Stomach (tissue), 9 donors: ENCODE results near the gene CYP2W1. TPM values are rescaled to one million over a fixed set of nuclear protein-coding genes. Genes with fewer than 3 reads are reported as not detected.
A peak's percentile ranks its signal among the peaks of the same experiment; 100 is the strongest.

Experiments used
- DNase-seq, 2 donors: peaks; one replicate each; pipeline versions ENCODE4 v3.0.0 to v3.0.0-alpha.2; 2013 to 2019
- H3K27ac ChIP-seq, 5 donors: fragments of 200-600 bp in 4 of 5; sonication (generic) in 4 of 5; one replicate each; pipeline ENCODE4 v1.5.1; 2013 to 2019; ENCODE audit warnings: mild to moderate bottlenecking in 1 of 5, moderate library complexity in 1 of 5
- H3K27me3 ChIP-seq, 3 donors: fragments of 200-600 bp; sonication (generic); one replicate each; pipeline ENCODE4 v1.5.1; 2017 to 2019; ENCODE audit warnings: mixed run types in 1 of 3
- H3K36me3 ChIP-seq, 4 donors: fragments of 200-600 bp; sonication (generic); 1 replicate in 3 of 4; 2 replicates in 1 of 4; pipeline ENCODE4 v1.5.1; 2016 to 2019
- H3K4me1 ChIP-seq, 4 donors: fragments of 200-600 bp; sonication (generic); one replicate each; pipeline ENCODE4 v1.5.1; 2016 to 2019
- H3K4me3 ChIP-seq, 4 donors: fragments of 200-600 bp; sonication (generic) in 3 of 4; one replicate each; pipeline ENCODE4 v1.5.1; 2016 to 2019; ENCODE audit warnings: mild to moderate bottlenecking in 1 of 4
- H3K9me3 ChIP-seq, 4 donors: fragments of 200-600 bp; sonication (generic); one replicate each; pipeline ENCODE4 v1.5.1; 2016 to 2019
- CTCF ChIP-seq, 7 experiments: fragments of 450-650 bp in 4 of 7; fragments of 200-600 bp in 3 of 7; sonication (generic) in 3 of 7; IDR thresholded peaks; one replicate each; pipeline ENCODE4 v1.5.1; 2016 to 2019; ENCODE audit warnings: antibody characterized with exemption in 7 of 7, control low read depth in 2 of 7, mild to moderate bottlenecking in 1 of 7
- EP300 ChIP-seq: sonication (generic); formaldehyde crosslinking; IDR thresholded peaks from one replicate; pipeline ENCODE4 v1.6.1; 2017; ENCODE audit warnings: antibody characterized with exemption
- POLR2A ChIP-seq, 4 donors: fragments of 450-650 bp; IDR thresholded peaks; one replicate each; pipeline ENCODE4 v1.6.1; 2016; ENCODE audit warnings: antibody characterized with exemption in 4 of 4, control low read depth in 2 of 4, mild to moderate bottlenecking in 1 of 4, moderate library complexity in 1 of 4
- POLR2AphosphoS5 ChIP-seq, 3 donors: sonication (generic); formaldehyde crosslinking; IDR thresholded peaks; one replicate each; pipeline ENCODE4 v1.6.1; 2016; ENCODE audit warnings: antibody characterized with exemption in 3 of 3
- WGBS, 5 donors: extraction: QIAGEN DNeasy Blood & Tissue Kit in 3 of 5; methylation state at CpG; one replicate each; pipeline versions ENCODE4 v1.1.5 to v1.1.7; 2013 to 2018; 5-methylcytosine and 5-hydroxymethylcytosine counted together
- intact Hi-C: fragments of 100-400 bp; cut with DNase I; formaldehyde crosslinking; loops from one replicate; pipeline ENCODE4 v1.15.1; 2023; ENCODE audit warnings: low total_unique reads
- polyA plus RNA-seq, 3 donors: library from polyadenylated mRNA; stranded (reverse); fragments of 200-250 nt; gene quantifications; one replicate each; pipeline ENCODE4 v1.2.3, GENCODE V29; 2013
- total RNA-seq, 5 donors: library from RNA; depleted of rRNA; stranded (reverse); fragments of >200 nt; gene quantifications; one replicate each; pipeline versions ENCODE4 v1.1.0 to v1.2.3, GENCODE V29; 2014 to 2016
- donor health status: healthy with polysubstance abuse.
- donor health status: Bipolar disorder and iron deficiency.
- donor health status: healthy.

Gene CYP2W1
- total and polyA plus RNA-seq, 8 donors, result 0.31 to 7.0 (median 0.65) TPM; not detected in 5

GRCh38 chr7:1022356-1022755 lies 39.4 kb downstream of the CYP2W1 start:
- TF ChIP-seq EP300 (no peak), CTCF (IDR thresholded peaks at IDR 0.05) (no peak), POLR2A (IDR thresholded peaks at IDR 0.05) (no peak), POLR2AphosphoS5 (IDR thresholded peaks at IDR 0.05) (no peak)
- Histone ChIP-seq H3K27ac (no peak overlapping the region), H3K36me3 (peaks cover 6 to 79% (median 46%) of the 10 kb centered on the region in 4 donors), H3K27me3 (no peaks in the 10 kb centered on the region), H3K9me3 (no peaks in the 10 kb centered on the region), H3K4me3 (no peak overlapping the region), H3K4me1 (peaks cover 0 to 39% (median 28%) of the 10 kb centered on the region in 4 donors)
- DNase-seq, result no peak
- intact Hi-C loops, result no loop called here
- 94 to 97% (median 96%) methylated on average over 17 of the region's 17 CpGs for WGBS, 5 donors

- Histone ChIP-seq H3K27ac (no peak overlapping the region), H3K9me3 (no peaks in the 10 kb centered on the region), H3K4me1 (peaks cover 5 to 45% (median 33%) of the 10 kb centered on the region in 4 donors), H3K36me3 (peaks cover 6 to 73% (median 44%) of the 10 kb centered on the region in 4 donors), H3K27me3 (no peaks in the 10 kb centered on the region), H3K4me3 (no peak overlapping the region)
- TF ChIP-seq POLR2AphosphoS5 (IDR thresholded peaks at IDR 0.05) (no peak), CTCF (IDR thresholded peaks at IDR 0.05) (no peak), EP300 (no peak), POLR2A (IDR thresholded peaks at IDR 0.05) (no peak)
- DNase-seq, result no peak
- intact Hi-C loops, result no loop called here
- 84 to 96% (median 92%) methylated on average over 35 to 45 of the region's 45 CpGs for WGBS, 5 donors
Observed at GRCh38 chr7:1022801-1023465, 40.0 kb downstream of the CYP2W1 start.

- intact Hi-C loops, result no loop called here
Observed at GRCh38 chr7:1024331-1024841, 41.4 kb downstream of the CYP2W1 start.

More at GRCh38 chr7:1024331-1024841, 41.4 kb downstream of the CYP2W1 start:
- H3K36me3 ChIP-seq, result peaks cover 6 to 61% (median 35%) of the 10 kb centered on the region in 4 donors
- no peaks in the 10 kb centered on the region for H3K9me3 ChIP-seq
- no peaks in the 10 kb centered on the region for H3K27me3 ChIP-seq
- peak overlapping the region in 1 of 5 donors; percentile 28 for H3K27ac ChIP-seq
- 72 to 86% (median 80%) methylated on average over 15 of the region's 15 CpGs for WGBS, 5 donors
- TF ChIP-seq POLR2A (IDR thresholded peaks at IDR 0.05) (no peak), EP300 (no peak), POLR2AphosphoS5 (IDR thresholded peaks at IDR 0.05) (no peak), CTCF (IDR thresholded peaks at IDR 0.05) (no peak)
- DNase-seq, result no peak
- H3K4me3 ChIP-seq, result no peak overlapping the region
- peaks cover 12 to 55% (median 45%) of the 10 kb centered on the region in 4 donors for H3K4me1 ChIP-seq
